Measurements from ENCODE around the gene LENG9. TPM values are rescaled to one million over a fixed set of nuclear protein-coding genes. Genes with fewer than 3 reads are reported as not detected.
A peak's percentile ranks its signal among the peaks of the same experiment; 100 is the strongest.
"Not testable (repeated sequence)": the region's sequence is repeated elsewhere in the genome, so short reads cannot be mapped to it uniquely, and the experiment has no call there.

LENG9 gene
- total and polyA plus RNA-seq, 2 of the 13 experiments (the other 11 are each of a cell fraction or from before 2014, with no cell fraction given), result 0.75 to 2.9 TPM

- TF ChIP-seq TFDP2 (CRISPR knock-in tag; IDR thresholded peaks at IDR 0.05) (no peak), TMF1 (CRISPR knock-in tag; IDR thresholded peaks at IDR 0.05; ENCODE audit: low read depth) (no peak; the same call in 1 of the 2 replicates)
Measured at GRCh38 chr19:54448040-54448773, 15.4 kb downstream of the LENG9 start (continued).

GRCh38 chr19:54446349-54446748 lies 17.2 kb downstream of the LENG9 start:
- Histone ChIP-seq H3K4me1 (ENCODE audit: insufficient read depth, low read length) (peaks cover 42% of the 10 kb centered on the region), H4K20me1 (ENCODE audit: insufficient read depth, low read length) (peaks cover 18% of the 10 kb centered on the region), H3K79me2 (ENCODE audit: insufficient read depth, low read length) (peaks cover 39% of the 10 kb centered on the region)
- intact Hi-C loops (cut with micrococcal nuclease; ENCODE audit: unreplicated experiment); H3K27me3 ChIP-seq (ENCODE audit: control insufficient read depth in 1 of 2, insufficient read depth in 2 of 2, low read length in 2 of 2); CTCF ChIA-PET (ENCODE audit: low intra/inter-chr PET ratio, low total read pairs); H3K9ac ChIP-seq (ENCODE audit: insufficient read depth, low read depth, low read length); DNase-seq (ENCODE audit: low spot score); H3K27ac ChIP-seq (ENCODE audit: extremely low read length, insufficient read depth, low read length); H3K4me2 ChIP-seq (ENCODE audit: low read depth, low read length); in situ Hi-C loops (cut with HindIII; ENCODE audit: extremely low pct_ligation_motif_present, low pct_unique_long_range_greater_than_20kb); POLR2A ChIA-PET; H3K9me3 ChIP-seq (ENCODE audit: low read length); H2AFZ ChIP-seq (ENCODE audit: low read length); H3K36me3 ChIP-seq (replicated peaks in 1 of 2; ENCODE audit: control insufficient read depth in 1 of 2, insufficient read depth in 2 of 2, low read length in 2 of 2); H3K4me3 ChIP-seq (replicated peaks in 1 of 3; ENCODE audit: insufficient read depth in 1 of 3, low read depth in 2 of 3, low read length in 3 of 3); FAIRE-seq; ATAC-seq; BruUV-seq (replicated peaks): not testable (repeated sequence)
- 95% methylated on average over 14 of the region's 15 CpGs for WGBS (ENCODE audit: low lambda C conversion rate)

GRCh38 chr19:54444737-54445136 lies 18.8 kb downstream of the LENG9 start:
- H3K27me3 ChIP-seq (ENCODE audit: control insufficient read depth in 1 of 2, insufficient read depth in 2 of 2, low read length in 2 of 2), result no peaks in the 10 kb centered on the region; a peak in 1 of 5 replicates
- intact Hi-C loops (cut with micrococcal nuclease; ENCODE audit: unreplicated experiment), result no loop called here
- ChIA-PET CTCF (ENCODE audit: low intra/inter-chr PET ratio, low total read pairs) (no interaction called here), POLR2A (interaction anchor here (1.6 kb wide), 1 partner anchor 18 kb away, joined by 3 read pairs; no protein-coding TSS in a partner anchor)
- no peaks in the 10 kb centered on the region for H3K9me3 ChIP-seq (ENCODE audit: low read length)
- in situ Hi-C loops (cut with HindIII; ENCODE audit: extremely low pct_ligation_motif_present, low pct_unique_long_range_greater_than_20kb), result no loop called here
- ATAC-seq (no peak), FAIRE-seq (no peak), DNase-seq (ENCODE audit: low spot score) (no peak)
- H3K79me2 ChIP-seq (ENCODE audit: insufficient read depth, low read length), result peaks cover 23% of the 10 kb centered on the region
- WGBS (ENCODE audit: low lambda C conversion rate), result 67% methylated on average over 7 of the region's 7 CpGs
- no peak overlapping the region for H3K4me3 ChIP-seq (replicated peaks in 1 of 3; ENCODE audit: insufficient read depth in 1 of 3, low read depth in 2 of 3, low read length in 3 of 3)
- H3K27ac ChIP-seq (ENCODE audit: extremely low read length, insufficient read depth, low read length), result no peak overlapping the region
- H3K4me2 ChIP-seq (ENCODE audit: low read depth, low read length), result peak overlapping the region; percentile 36; the same call in 1 of the 2 replicates
- H3K36me3 ChIP-seq (replicated peaks in 1 of 2; ENCODE audit: control insufficient read depth in 1 of 2, insufficient read depth in 2 of 2, low read length in 2 of 2), result peaks cover 0 to 4% of the 10 kb centered on the region in 2 experiments; a peak in 1 of 5 replicates
- peaks cover 28% of the 10 kb centered on the region for H3K4me1 ChIP-seq (ENCODE audit: insufficient read depth, low read length)
- H3K9ac ChIP-seq (ENCODE audit: insufficient read depth, low read depth, low read length), result no peak overlapping the region
- BruUV-seq (replicated peaks), result no TSS peak
- no peak overlapping the region for H2AFZ ChIP-seq (ENCODE audit: low read length)
- H4K20me1 ChIP-seq (ENCODE audit: insufficient read depth, low read length), result peaks cover 3% of the 10 kb centered on the region
- no peak for TF ChIP-seq MBD4 (IDR thresholded peaks at IDR 0.05; ENCODE audit: borderline replicate concordance, low read length)
- TF ChIP-seq ZZZ3 (CRISPR knock-in tag; IDR thresholded peaks at IDR 0.05; ENCODE audit: borderline replicate concordance), result no peak
- TF ChIP-seq ATF4 (CRISPR knock-in tag; IDR thresholded peaks at IDR 0.05), result no peak
- TF ChIP-seq ZC3H13 (CRISPR knock-in tag; IDR thresholded peaks at IDR 0.05), result no peak
- TF ChIP-seq ETV5 (CRISPR knock-in tag; IDR thresholded peaks at IDR 0.05; ENCODE audit: borderline replicate concordance), result peak; percentile 38; the same call in 1 of the 2 replicates
- no peak for TF ChIP-seq FOXO1 (CRISPR knock-in tag; IDR thresholded peaks at IDR 0.05)
- peak; percentile 59 for TF ChIP-seq RARA (CRISPR knock-in tag; IDR thresholded peaks at IDR 0.05)
- TF ChIP-seq NFIB (CRISPR knock-in tag; IDR thresholded peaks at IDR 0.05; ENCODE audit: borderline replicate concordance), result no peak
- TF ChIP-seq ZNF713 (CRISPR knock-in tag; IDR thresholded peaks at IDR 0.05), result no peak
- TF ChIP-seq HNRNPK (IDR thresholded peaks at IDR 0.05; ENCODE audit: low read depth, low read length, poor library complexity, severe bottlenecking), result no peak
- no peak for TF ChIP-seq SP140L (CRISPR knock-in tag; IDR thresholded peaks at IDR 0.05; ENCODE audit: borderline replicate concordance)
- no peak for TF ChIP-seq FOXK2 (IDR thresholded peaks at IDR 0.05)
- peak; percentile 21; the same call in 1 of the 2 replicates for TF ChIP-seq GATAD2A (CRISPR knock-in tag; IDR thresholded peaks at IDR 0.05)
- TF ChIP-seq ATM (IDR thresholded peaks at IDR 0.05; ENCODE audit: borderline replicate concordance), result no peak

Data from HepG2 (cell line).